Astrocyte (in vitro differentiated cells and primary cell): ENCODE results near the gene RBCK1.

Experiments
- CTCF ChIP-seq: IDR thresholded peaks from 2 replicates; pipeline ENCODE4 v1.5.1; 2011; ENCODE audit warnings: low read depth, mild to moderate bottlenecking, inconsistent platforms, low read length, moderate library complexity; ENCODE audit not compliant: insufficient read depth
- EZH2 ChIP-seq: IDR thresholded peaks from 2 replicates; pipeline ENCODE4 v1.6.1; 2012; ENCODE audit warnings: mild to moderate bottlenecking, low read length, inconsistent platforms; ENCODE audit not compliant: insufficient read depth

GRCh38 chr20:418858-419365 is 10.8 kb downstream of the RBCK1 start:
- TF ChIP-seq CTCF = no peak
- no peak for TF ChIP-seq EZH2
